ENCODE data around the gene MTUS2.

- TF ChIP-seq POLR2AphosphoS5 (IDR thresholded peaks at IDR 0.05; ENCODE audit: low read depth) (no peak), CTCF (IDR thresholded peaks at IDR 0.05; ENCODE audit: insufficient read depth, low read length) (no peak)
Measured at GRCh38 chr13:29384466-29384865, 564.3 kb downstream of the MTUS2 start.

Measured in HL-60 (cell line).